A673 (cell line): ENCODE results near the gene DUSP3. TPM values are rescaled to one million over a fixed set of nuclear protein-coding genes. Genes with fewer than 3 reads are reported as not detected.

ENCODE experiments used
- BruUV-seq: library from RNA; stranded (reverse); fragments of 400-500 nt; replicated peaks from 2 replicates; lab custom pipeline; 2021; lab: Mats Ljungman, UMichigan
- CTCF ChIA-PET: fragments of 300-600 bp; sonication (Branson Sonifier 250); formaldehyde crosslinking; loops from one replicate; lab custom pipeline; 2022; ENCODE audit warnings: antibody characterized with exemption; lab: Charles Lee
- POLR2A ChIA-PET: fragments of 300-600 bp; sonication (Branson Sonifier 250); formaldehyde crosslinking; loops from one replicate; lab custom pipeline; 2022; ENCODE audit warnings: antibody characterized with exemption; ENCODE audit not compliant: low non-redundant PET; lab: Charles Lee
- DNase-seq: peaks from one replicate; pipeline ENCODE4 v3.0.0-alpha.2; 2015; ENCODE audit warnings: low spot score
- H3K27ac ChIP-seq: fragments of 200-600 bp; sonication (generic); 2 replicates; pipeline ENCODE4 v1.5.1; 2016; ENCODE audit warnings: mixed run types, low read depth, mild to moderate bottlenecking, mixed read lengths, antibody characterized with exemption, low read length; ENCODE audit not compliant: poor library complexity, severe bottlenecking
- H3K27me3 ChIP-seq: fragments of 200-600 bp; sonication (generic); replicated peaks from 2 replicates; pipeline ENCODE4 v1.6.1; 2017; ENCODE audit warnings: mixed run types, low read depth, mild to moderate bottlenecking, mixed read lengths, antibody characterized with exemption, low read length; ENCODE audit not compliant: insufficient read depth, poor library complexity
- H3K36me3 ChIP-seq: fragments of 200-600 bp; sonication (generic); 2 replicates; pipeline ENCODE4 v1.6.1; 2016; ENCODE audit warnings: mixed run types, mild to moderate bottlenecking, mixed read lengths, antibody characterized with exemption, low read length; ENCODE audit not compliant: insufficient read depth, poor library complexity, severe bottlenecking
- H3K4me1 ChIP-seq: fragments of 200-600 bp; sonication (generic); 2 replicates; pipeline ENCODE4 v1.6.1; 2017; ENCODE audit warnings: mixed run types, mild to moderate bottlenecking, mixed read lengths, antibody characterized with exemption, low read length; ENCODE audit not compliant: insufficient read depth, poor library complexity, severe bottlenecking
- H3K4me3 ChIP-seq: fragments of 200-600 bp; sonication (generic); 2 replicates; pipeline ENCODE4 v1.5.1; 2016; ENCODE audit warnings: low read depth, mixed run types, mild to moderate bottlenecking, mixed read lengths, low read length; ENCODE audit not compliant: poor library complexity, severe bottlenecking
- H3K9me3 ChIP-seq: fragments of 200-600 bp; sonication (generic); 2 replicates; pipeline ENCODE4 v1.6.1; 2016; ENCODE audit warnings: mixed run types, low read depth, mild to moderate bottlenecking, mixed read lengths, antibody characterized with exemption, low read length; ENCODE audit not compliant: poor library complexity, severe bottlenecking
- EZH2 ChIP-seq: fragments of 200-600 bp; sonication (generic); IDR thresholded peaks from 2 replicates; pipeline ENCODE4 v1.6.1; 2017; ENCODE audit warnings: borderline replicate concordance, low read depth, mild to moderate bottlenecking, mixed read lengths, antibody characterized with exemption, low read length; ENCODE audit not compliant: poor library complexity, severe bottlenecking
- intact Hi-C: fragments of 100-400 bp; cut with micrococcal nuclease; formaldehyde crosslinking; loops from one replicate; pipeline ENCODE4 v1.10.0; 2022; ENCODE audit not compliant: unreplicated experiment
- total RNA-seq: library from RNA; stranded (reverse); gene quantifications from 2 replicates; pipeline ENCODE4 v1.2.3, GENCODE V29; 2021
- TF ChIP-seq, protein P1 (sequence below): fragments of 300-800, 200-600 bp; sonication (generic); conservative IDR thresholded peaks from 2 replicates; pipeline ENCODE4 v1.5.1; 2017; ENCODE audit warnings: low read depth, mild to moderate bottlenecking, antibody characterized with exemption, low read length, moderate library complexity, mixed read lengths

DUSP3 gene
- total RNA-seq, 1 experiment from 2014 or later, result 22.9 TPM

DNA sequence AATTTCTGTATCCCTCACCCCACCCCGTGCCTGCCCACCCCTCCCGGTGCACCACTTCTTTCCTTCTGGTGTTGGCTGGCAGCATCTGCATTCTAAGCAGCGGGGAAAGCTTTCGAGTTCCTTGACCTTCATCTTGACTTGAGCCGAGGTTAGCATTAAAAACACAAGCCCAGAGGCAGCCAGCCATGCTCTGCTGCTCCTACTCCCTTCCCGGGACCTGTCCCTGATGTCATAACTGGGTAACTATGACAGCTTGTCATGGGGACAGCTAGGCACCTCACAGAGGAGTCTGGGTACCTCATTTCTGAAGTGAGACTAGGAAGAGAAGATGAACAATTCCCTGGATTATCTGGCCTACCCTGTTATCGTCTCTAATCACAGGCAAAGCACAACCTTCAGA is 1.4 kb upstream of the DUSP3 start, which contains the start of gene CFAP97D1:
CFAP97D1 (plus strand) TSS at position 301 of the 400 bp plus-strand sequence; CDS start at position 329, 28 bp downstream.
- H3K4me1 ChIP-seq, result no peaks in the 10 kb centered on the region
- intact Hi-C loops, result no loop called here
- ChIA-PET POLR2A (no interaction called here), CTCF (no interaction called here)
- no TSS peak for BruUV-seq
- no peaks in the 10 kb centered on the region for H3K27me3 ChIP-seq
- H3K4me3 ChIP-seq, result peak within 1 kb of the TSS; percentile 74
- H3K36me3 ChIP-seq, result no peaks in the 10 kb centered on the region
- H3K27ac ChIP-seq, result no peak within 1 kb of the TSS
- H3K9me3 ChIP-seq, result no peaks in the 10 kb centered on the region
- DNase-seq, result no peak
- TF ChIP-seq, protein P1, sequence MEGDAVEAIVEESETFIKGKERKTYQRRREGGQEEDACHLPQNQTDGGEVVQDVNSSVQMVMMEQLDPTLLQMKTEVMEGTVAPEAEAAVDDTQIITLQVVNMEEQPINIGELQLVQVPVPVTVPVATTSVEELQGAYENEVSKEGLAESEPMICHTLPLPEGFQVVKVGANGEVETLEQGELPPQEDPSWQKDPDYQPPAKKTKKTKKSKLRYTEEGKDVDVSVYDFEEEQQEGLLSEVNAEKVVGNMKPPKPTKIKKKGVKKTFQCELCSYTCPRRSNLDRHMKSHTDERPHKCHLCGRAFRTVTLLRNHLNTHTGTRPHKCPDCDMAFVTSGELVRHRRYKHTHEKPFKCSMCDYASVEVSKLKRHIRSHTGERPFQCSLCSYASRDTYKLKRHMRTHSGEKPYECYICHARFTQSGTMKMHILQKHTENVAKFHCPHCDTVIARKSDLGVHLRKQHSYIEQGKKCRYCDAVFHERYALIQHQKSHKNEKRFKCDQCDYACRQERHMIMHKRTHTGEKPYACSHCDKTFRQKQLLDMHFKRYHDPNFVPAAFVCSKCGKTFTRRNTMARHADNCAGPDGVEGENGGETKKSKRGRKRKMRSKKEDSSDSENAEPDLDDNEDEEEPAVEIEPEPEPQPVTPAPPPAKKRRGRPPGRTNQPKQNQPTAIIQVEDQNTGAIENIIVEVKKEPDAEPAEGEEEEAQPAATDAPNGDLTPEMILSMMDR, result no peak
- no peak for TF ChIP-seq EZH2

DNA sequence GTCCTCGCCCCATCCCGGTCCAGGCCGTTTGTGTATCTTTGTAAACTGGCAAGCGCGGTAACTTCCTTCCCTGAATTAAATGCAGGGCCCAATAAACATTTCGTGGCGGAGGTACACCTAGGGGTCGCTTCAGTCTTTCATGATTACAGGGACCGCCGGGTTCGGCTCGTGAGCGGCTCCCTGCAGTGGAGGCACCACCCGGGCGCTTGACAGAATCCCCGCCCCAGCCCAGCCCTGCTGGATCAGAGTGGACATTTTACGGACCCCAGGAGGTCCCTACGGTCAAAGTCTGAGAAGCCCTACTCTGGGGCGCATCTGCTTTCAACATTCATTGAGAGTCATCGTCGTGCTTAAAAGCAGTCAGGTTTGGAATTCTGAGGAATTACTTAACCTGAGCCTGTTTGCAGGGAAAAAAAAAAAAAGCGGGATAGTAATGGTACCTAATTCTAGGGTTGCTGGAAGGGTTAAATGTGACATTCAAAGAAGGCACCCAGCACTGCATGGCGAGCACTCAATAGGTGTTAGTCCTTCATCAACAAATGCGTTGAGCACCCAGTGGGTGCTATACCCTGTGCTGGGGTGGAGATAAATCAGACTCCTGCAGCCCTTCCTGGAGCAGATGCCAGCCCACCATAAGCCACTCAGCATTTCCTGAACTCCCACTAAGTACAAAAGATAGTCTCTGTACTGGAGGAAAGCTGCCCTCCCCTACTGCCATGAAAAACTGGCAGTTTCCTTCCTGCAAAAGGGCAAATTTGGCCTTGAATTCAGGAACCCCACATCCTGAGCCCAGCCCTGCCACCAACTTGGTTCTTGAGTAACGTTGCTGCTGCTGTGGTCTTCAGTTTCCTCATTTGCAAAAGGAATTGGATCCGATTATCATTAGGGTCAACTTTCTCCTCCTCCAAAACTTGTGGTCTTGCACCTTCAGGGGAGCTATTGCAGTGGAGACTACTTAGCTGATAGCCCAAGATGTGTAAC is 658 bp upstream of the DUSP3 start:
- Histone ChIP-seq H3K36me3 (no peaks in the 10 kb centered on the region), H3K27ac (no peak overlapping the region), H3K4me1 (no peaks in the 10 kb centered on the region), H3K27me3 (no peaks in the 10 kb centered on the region), H3K9me3 (no peaks in the 10 kb centered on the region), H3K4me3 (peak overlapping the region; percentile 74)
- TF ChIP-seq EZH2, result no peak
- TF ChIP-seq, protein P1, result peak; percentile 25; the same call in 1 of the 2 replicates
- intact Hi-C loops, result no loop called here
- ChIA-PET POLR2A (no interaction called here), CTCF (no interaction called here)
- DNase-seq, result peak; percentile 48
- BruUV-seq, result no TSS peak

GRCh38 chr17:43774304-43775250 is 4.2 kb downstream of the DUSP3 start:
- no TSS peak for BruUV-seq
- CTCF ChIA-PET, result interaction anchor here (0.7 kb wide), 1 partner anchor 79 kb away, joined by 8 read pairs; no protein-coding TSS in a partner anchor

More at GRCh38 chr17:43774304-43775250, 4.2 kb downstream of the DUSP3 start:
- H3K4me1 ChIP-seq, result no peaks in the 10 kb centered on the region
- no peak for TF ChIP-seq EZH2
- TF ChIP-seq, protein P1, result no peak
- H3K36me3 ChIP-seq, result no peaks in the 10 kb centered on the region
- H3K9me3 ChIP-seq, result no peaks in the 10 kb centered on the region
- no peak overlapping the region for H3K27ac ChIP-seq
- POLR2A ChIA-PET, result no interaction called here
- DNase-seq, result no peak
- no peaks in the 10 kb centered on the region for H3K27me3 ChIP-seq
- no peak overlapping the region for H3K4me3 ChIP-seq
- intact Hi-C loops, result no loop called here
